DND-41 (cell line): ENCODE results near the gene LACTBL1.

Experiments used
- EZH2 ChIP-seq: IDR thresholded peaks from 3 replicates; pipeline ENCODE4 v1.6.1; 2012; ENCODE audit warnings: borderline replicate concordance, low read depth, mild to moderate bottlenecking, moderate library complexity, low read length, inconsistent platforms; ENCODE audit not compliant: severe bottlenecking
- TF ChIP-seq, protein P1 (sequence below): IDR thresholded peaks from 2 replicates; pipeline ENCODE4 v1.5.1; 2012; ENCODE audit warnings: borderline replicate concordance, low read length, moderate library complexity, mild to moderate bottlenecking; ENCODE audit not compliant: poor library complexity, severe bottlenecking; ENCODE audit errors: extremely low read depth

DNA sequence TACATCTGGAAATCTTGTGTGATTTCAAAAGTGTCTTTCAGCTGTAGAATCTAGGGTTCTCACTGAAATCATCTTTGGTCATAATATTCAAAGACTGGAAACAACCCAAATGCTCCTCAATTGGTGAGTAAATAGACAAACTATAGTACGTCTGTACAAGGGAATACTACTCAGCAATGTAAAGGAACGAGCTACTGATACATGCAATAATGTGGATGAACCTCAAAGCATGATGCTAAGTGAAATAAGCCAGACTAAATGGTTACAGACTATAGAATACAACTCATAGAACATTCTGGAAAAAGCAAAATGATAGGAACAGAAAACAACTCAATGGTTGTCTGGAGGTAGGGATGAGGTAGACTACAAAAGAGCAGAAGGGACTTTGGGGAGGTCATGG, 2.6 kb downstream of the LACTBL1 start:
- TF ChIP-seq, protein P1, sequence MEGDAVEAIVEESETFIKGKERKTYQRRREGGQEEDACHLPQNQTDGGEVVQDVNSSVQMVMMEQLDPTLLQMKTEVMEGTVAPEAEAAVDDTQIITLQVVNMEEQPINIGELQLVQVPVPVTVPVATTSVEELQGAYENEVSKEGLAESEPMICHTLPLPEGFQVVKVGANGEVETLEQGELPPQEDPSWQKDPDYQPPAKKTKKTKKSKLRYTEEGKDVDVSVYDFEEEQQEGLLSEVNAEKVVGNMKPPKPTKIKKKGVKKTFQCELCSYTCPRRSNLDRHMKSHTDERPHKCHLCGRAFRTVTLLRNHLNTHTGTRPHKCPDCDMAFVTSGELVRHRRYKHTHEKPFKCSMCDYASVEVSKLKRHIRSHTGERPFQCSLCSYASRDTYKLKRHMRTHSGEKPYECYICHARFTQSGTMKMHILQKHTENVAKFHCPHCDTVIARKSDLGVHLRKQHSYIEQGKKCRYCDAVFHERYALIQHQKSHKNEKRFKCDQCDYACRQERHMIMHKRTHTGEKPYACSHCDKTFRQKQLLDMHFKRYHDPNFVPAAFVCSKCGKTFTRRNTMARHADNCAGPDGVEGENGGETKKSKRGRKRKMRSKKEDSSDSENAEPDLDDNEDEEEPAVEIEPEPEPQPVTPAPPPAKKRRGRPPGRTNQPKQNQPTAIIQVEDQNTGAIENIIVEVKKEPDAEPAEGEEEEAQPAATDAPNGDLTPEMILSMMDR = no peak
- TF ChIP-seq EZH2 = no peak
